Neural crest cell (in vitro differentiated cells): ENCODE measurements around the gene SPRED3. TPM values are rescaled to one million over a fixed set of nuclear protein-coding genes. Genes with fewer than 3 reads are reported as not detected.

Experiments
- DNase-seq: peaks from one replicate; pipeline ENCODE4 v3.0.0; 2021; ENCODE audit warnings: low read depth, mixed read lengths, low spot score
- H3K27ac Mint-ChIP-seq: one replicate; pipeline ENCODE4 v1.8.0; 2021; ENCODE audit warnings: mild to moderate bottlenecking, mixed read lengths; ENCODE audit not compliant: unreplicated experiment
- H3K27me3 Mint-ChIP-seq: 2 replicates; pipeline ENCODE4 v1.8.0; 2021; ENCODE audit warnings: low read depth, mild to moderate bottlenecking, mixed read lengths
- H3K36me3 Mint-ChIP-seq: 2 replicates; pipeline ENCODE4 v1.8.0; 2021; ENCODE audit warnings: low read depth, mild to moderate bottlenecking, mixed read lengths
- H3K4me1 Mint-ChIP-seq: 2 replicates; pipeline ENCODE4 v1.8.0; 2021; ENCODE audit warnings: mixed read lengths
- H3K4me3 Mint-ChIP-seq: one replicate; pipeline ENCODE4 v1.8.0; 2021; ENCODE audit warnings: mild to moderate bottlenecking, mixed read lengths
- H3K9me3 Mint-ChIP-seq: 2 replicates; pipeline ENCODE4 v1.8.0; 2021; ENCODE audit warnings: mixed read lengths
- total RNA-seq: library from RNA; stranded (reverse); gene quantifications from 2 replicates; pipeline ENCODE4 v1.2.1, GENCODE V29; 2021
- TF ChIP-seq, protein P1 (sequence below): fragments of 200-600 bp; sonication (generic); conservative IDR thresholded peaks from 2 replicates; pipeline ENCODE4 v1.5.0; 2021; ENCODE audit warnings: antibody characterized with exemption, mild to moderate bottlenecking

Gene SPRED3
- total RNA-seq, 1 donor from 2014 or later: 12.0 TPM

DNA sequence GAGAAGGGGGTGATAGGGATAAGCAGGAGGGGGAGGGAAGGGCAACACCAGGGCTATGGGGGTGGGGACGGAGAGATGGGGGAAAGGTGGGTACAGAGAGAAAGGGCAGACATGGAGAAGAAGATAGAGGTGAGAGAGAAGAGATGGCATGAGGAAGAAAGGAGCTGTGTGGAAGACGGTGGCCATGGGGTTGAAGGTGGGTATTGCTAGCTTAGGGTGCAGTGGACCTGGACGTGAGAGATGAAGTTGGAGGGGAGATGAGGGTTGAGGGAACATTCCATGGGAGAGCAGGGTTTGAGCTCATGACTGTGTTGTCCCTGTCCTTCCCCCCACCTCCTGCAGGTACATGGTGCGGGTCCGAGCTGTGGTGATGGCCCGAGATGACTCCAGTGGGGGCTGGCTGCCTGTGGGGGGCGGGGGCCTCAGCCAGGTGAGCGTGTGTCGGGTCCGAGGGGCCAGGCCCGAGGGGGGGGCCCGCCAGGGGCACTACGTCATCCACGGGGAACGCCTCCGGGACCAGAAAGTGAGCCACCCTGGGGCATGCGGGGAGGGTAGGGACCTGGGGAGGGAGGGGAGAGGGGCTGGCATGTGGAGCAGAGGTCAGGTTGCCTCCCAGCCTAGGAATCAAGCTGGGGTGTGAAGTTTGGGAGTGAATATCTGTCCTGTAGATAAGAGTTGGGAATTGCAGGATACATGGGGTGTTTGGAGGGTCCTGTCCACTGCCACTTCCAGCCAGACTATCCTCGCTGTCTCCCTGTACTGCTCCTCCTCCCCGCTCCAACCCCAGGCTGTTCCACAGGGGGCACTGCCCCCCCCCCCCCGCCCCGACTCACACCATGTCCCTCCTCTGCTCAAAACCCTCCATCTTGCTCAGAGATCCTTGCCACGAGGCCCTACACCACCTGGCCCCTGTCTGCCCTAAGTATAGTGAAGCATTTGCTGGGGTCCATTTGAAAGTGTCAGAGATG is 1.7 kb downstream of the SPRED3 start:
- Mint-ChIP-seq H3K4me1 (peaks cover 43% of the 10 kb centered on the region), H3K36me3 (peaks cover 22% of the 10 kb centered on the region), H3K4me3 (peak overlapping the region; percentile 92), H3K27ac (no peak overlapping the region), H3K27me3 (peaks cover 7% of the 10 kb centered on the region), H3K9me3 (peaks cover 2% of the 10 kb centered on the region)
- TF ChIP-seq, protein P1, sequence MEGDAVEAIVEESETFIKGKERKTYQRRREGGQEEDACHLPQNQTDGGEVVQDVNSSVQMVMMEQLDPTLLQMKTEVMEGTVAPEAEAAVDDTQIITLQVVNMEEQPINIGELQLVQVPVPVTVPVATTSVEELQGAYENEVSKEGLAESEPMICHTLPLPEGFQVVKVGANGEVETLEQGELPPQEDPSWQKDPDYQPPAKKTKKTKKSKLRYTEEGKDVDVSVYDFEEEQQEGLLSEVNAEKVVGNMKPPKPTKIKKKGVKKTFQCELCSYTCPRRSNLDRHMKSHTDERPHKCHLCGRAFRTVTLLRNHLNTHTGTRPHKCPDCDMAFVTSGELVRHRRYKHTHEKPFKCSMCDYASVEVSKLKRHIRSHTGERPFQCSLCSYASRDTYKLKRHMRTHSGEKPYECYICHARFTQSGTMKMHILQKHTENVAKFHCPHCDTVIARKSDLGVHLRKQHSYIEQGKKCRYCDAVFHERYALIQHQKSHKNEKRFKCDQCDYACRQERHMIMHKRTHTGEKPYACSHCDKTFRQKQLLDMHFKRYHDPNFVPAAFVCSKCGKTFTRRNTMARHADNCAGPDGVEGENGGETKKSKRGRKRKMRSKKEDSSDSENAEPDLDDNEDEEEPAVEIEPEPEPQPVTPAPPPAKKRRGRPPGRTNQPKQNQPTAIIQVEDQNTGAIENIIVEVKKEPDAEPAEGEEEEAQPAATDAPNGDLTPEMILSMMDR: no peak
- DNase-seq: no peak

DNA sequence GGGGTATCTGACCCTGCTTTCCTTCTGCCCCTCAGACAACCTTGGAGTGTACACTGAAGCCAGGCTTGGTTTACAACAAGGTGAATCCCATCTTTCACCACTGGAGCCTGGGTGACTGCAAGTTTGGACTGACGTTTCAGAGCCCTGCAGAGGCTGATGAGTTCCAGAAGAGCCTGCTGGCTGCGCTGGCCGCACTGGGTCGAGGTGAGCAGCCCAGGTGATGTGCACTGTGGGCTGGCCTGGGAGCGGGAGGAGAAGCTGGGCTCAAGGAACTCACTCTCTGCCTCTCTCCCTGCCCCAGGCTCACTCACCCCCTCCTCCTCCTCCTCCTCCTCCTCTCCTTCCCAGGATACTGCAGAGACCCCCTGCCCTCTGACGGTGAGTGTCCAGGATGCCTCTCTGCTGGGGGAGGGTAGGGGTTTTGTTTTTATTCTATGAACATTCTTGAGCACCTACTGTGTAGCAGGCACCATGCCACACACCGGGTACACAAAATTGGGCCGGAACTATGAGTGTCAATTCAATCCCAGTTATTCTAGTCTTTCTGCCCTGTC is 3.5 kb downstream of the SPRED3 start:
- H3K9me3 Mint-ChIP-seq: peaks cover 2% of the 10 kb centered on the region
- H3K27ac Mint-ChIP-seq: no peak overlapping the region
- H3K36me3 Mint-ChIP-seq: peaks cover 29% of the 10 kb centered on the region
- H3K4me1 Mint-ChIP-seq: peaks cover 43% of the 10 kb centered on the region
- TF ChIP-seq, protein P1: no peak
- no peak for DNase-seq
- H3K4me3 Mint-ChIP-seq: peak overlapping the region; percentile 60
- peaks cover 7% of the 10 kb centered on the region for H3K27me3 Mint-ChIP-seq

DNA sequence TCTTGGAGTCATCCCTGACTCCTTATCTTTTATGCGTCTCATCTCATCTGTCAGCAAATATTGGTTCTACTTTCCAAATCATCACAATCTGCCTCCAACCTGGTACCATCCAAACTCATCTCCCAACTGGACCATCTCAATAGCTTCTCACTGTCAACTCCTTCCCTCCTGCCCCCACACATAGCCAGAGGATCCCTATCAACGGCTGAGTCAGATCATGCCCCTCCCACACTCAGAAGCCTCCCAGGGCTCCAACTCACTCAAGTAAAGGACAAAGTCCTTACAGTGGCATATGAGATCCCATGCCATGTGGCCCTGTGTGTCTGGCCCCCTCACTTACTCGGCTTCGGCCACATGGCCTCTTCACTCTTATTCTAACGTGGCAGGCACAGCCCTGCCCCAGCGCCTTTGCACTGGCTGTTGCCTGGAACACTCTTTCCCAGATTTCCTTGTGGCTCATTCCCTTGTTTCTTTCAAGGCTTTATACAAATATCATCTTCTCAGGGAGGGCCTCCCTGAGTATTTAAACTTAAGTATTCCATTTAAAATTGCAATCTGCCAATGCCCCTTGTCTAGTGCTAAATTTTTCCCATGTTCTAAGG is 4.3 kb downstream of the SPRED3 start:
- peaks cover 38% of the 10 kb centered on the region for H3K4me1 Mint-ChIP-seq
- H3K27me3 Mint-ChIP-seq: peaks cover 7% of the 10 kb centered on the region
- H3K9me3 Mint-ChIP-seq: peaks cover 2% of the 10 kb centered on the region
- no peak for DNase-seq
- TF ChIP-seq, protein P1: no peak
- H3K27ac Mint-ChIP-seq: no peak overlapping the region
- peak overlapping the region; percentile 64 for H3K4me3 Mint-ChIP-seq
- peaks cover 26% of the 10 kb centered on the region for H3K36me3 Mint-ChIP-seq

- Mint-ChIP-seq H3K27me3 (peaks cover 5% of the 10 kb centered on the region), H3K36me3 (peaks cover 24% of the 10 kb centered on the region), H3K9me3 (peaks cover 2% of the 10 kb centered on the region), H3K27ac (no peak overlapping the region), H3K4me1 (peaks cover 30% of the 10 kb centered on the region), H3K4me3 (peak overlapping the region; percentile 62)
- peak; percentile 10 for DNase-seq
- TF ChIP-seq, protein P1: no peak
Observed at GRCh38 chr19:38394488-38394887, 6.0 kb downstream of the SPRED3 start.

- DNase-seq: no peak
- Mint-ChIP-seq H3K4me1 (peaks cover 24% of the 10 kb centered on the region), H3K9me3 (peaks cover 2% of the 10 kb centered on the region), H3K27ac (no peak overlapping the region), H3K27me3 (peaks cover 11% of the 10 kb centered on the region), H3K4me3 (no peak overlapping the region), H3K36me3 (peaks cover 24% of the 10 kb centered on the region)
- TF ChIP-seq, protein P1: no peak
Observed at GRCh38 chr19:38395381-38396114, 7.1 kb downstream of the SPRED3 start.
